HG02642 (cell line): ENCODE data around the gene EIF2S3.

Source experiments
- ATAC-seq: cut with Tn5 transposase; IDR thresholded peaks from one replicate; pipeline ENCODE4 v1.9.1; 2021; ENCODE audit warnings: mild to moderate bottlenecking; ENCODE audit not compliant: unreplicated experiment, poor library complexity

EIF2S3 gene

GRCh38 chrX:24124244-24124799 lies 69.6 kb downstream of the EIF2S3 start:
- no peak for ATAC-seq

- no peak for ATAC-seq
These were observed 70.4 kb downstream of the EIF2S3 start for GRCh38 chrX:24125028-24125612.
